Transverse colon (tissue), 4 donors: ENCODE results near the gene CD300LD. TPM values are rescaled to one million over a fixed set of nuclear protein-coding genes. Genes with fewer than 3 reads are reported as not detected.

Experiments
- DNase-seq: peaks from one replicate; pipeline ENCODE4 v3.0.0-alpha.2; 2019
- H3K27ac ChIP-seq, 4 donors: fragments of 200-600 bp; sonication (generic); 2 replicates each; pipeline ENCODE4 v1.5.1; 2016 to 2018; ENCODE audit warnings: inconsistent platforms in 4 of 4
- H3K27me3 ChIP-seq: fragments of 200-600 bp; sonication (generic); 2 replicates; pipeline ENCODE4 v1.5.1; 2017; ENCODE audit warnings: inconsistent platforms
- H3K36me3 ChIP-seq, 4 donors: fragments of 200-600 bp; sonication (generic); 2 replicates each; pipeline ENCODE4 v1.5.1; 2017 to 2019; ENCODE audit warnings: inconsistent platforms in 4 of 4
- H3K4me1 ChIP-seq, 4 donors: fragments of 200-600 bp; sonication (generic); 2 replicates each; pipeline ENCODE4 v1.5.1; 2017 to 2020; ENCODE audit warnings: inconsistent platforms in 4 of 4
- H3K4me3 ChIP-seq, 4 donors: fragments of 200-600 bp; sonication (generic); 1 replicate in 1 of 4; 2 replicates in 3 of 4; pipeline versions ENCODE4 v1.5.1 to v1.6.1; 2017 to 2019; ENCODE audit warnings: inconsistent platforms in 4 of 4
- H3K9me3 ChIP-seq, 2 donors: fragments of 200-600 bp; sonication (generic); 2 replicates each; pipeline ENCODE4 v1.5.1; 2017 to 2019; ENCODE audit warnings: inconsistent platforms in 2 of 2
- EP300 ChIP-seq: sonication (generic); formaldehyde crosslinking; IDR thresholded peaks from one replicate; pipeline ENCODE4 v1.6.1; 2017; ENCODE audit warnings: antibody characterized with exemption, low read depth
- POLR2A ChIP-seq: fragments of 450-650 bp; IDR thresholded peaks from one replicate; pipeline ENCODE4 v1.6.1; 2016; ENCODE audit warnings: antibody characterized with exemption, mild to moderate bottlenecking, moderate library complexity
- POLR2AphosphoS5 ChIP-seq, 3 donors: sonication (generic); formaldehyde crosslinking; IDR thresholded peaks; one replicate each; pipeline ENCODE4 v1.6.1; 2016; ENCODE audit warnings: antibody characterized with exemption in 3 of 3
- WGBS, 2 donors: methylation state at CpG; one replicate each; pipeline ENCODE4 v1.1.5; 2018; ENCODE audit warnings: low coverage in 1 of 2; 5-methylcytosine and 5-hydroxymethylcytosine counted together
- in situ Hi-C, 4 donors: fragments of 200-750 bp; cut with MboI; loops; one replicate each; pipeline versions ENCODE4 v1.15.0 to v1.15.1; 2017; ENCODE audit warnings: low sequenced_read_pairs in 3 of 4, low pct_ligation_motif_present in 1 of 4, low pct_unique_long_range_greater_than_20kb in 1 of 4
- intact Hi-C: fragments of 100-400 bp; cut with DNase I; formaldehyde crosslinking; loops from one replicate; pipeline ENCODE4 v1.15.1; 2023; ENCODE audit warnings: low total_unique reads
- total RNA-seq, 4 donors: library from RNA; depleted of rRNA; stranded (reverse); fragments of >200 nt; gene quantifications; one replicate each; pipeline ENCODE4 v1.1.0, GENCODE V29; 2016
- TF ChIP-seq, protein P1 (sequence below), 5 experiments: fragments of 200-600 bp in 3 of 5; fragments of 450-650 bp in 2 of 5; sonication (generic) in 3 of 5; IDR thresholded peaks; 1 replicate in 2 of 5; 2 replicates in 3 of 5; pipeline ENCODE4 v1.5.1; 2016 to 2017; ENCODE audit warnings: antibody characterized with exemption in 5 of 5, inconsistent platforms in 3 of 5, mild to moderate bottlenecking in 2 of 5, moderate library complexity in 1 of 5

CD300LD gene
- total RNA-seq, 4 donors from 2014 or later: not detected

DNA sequence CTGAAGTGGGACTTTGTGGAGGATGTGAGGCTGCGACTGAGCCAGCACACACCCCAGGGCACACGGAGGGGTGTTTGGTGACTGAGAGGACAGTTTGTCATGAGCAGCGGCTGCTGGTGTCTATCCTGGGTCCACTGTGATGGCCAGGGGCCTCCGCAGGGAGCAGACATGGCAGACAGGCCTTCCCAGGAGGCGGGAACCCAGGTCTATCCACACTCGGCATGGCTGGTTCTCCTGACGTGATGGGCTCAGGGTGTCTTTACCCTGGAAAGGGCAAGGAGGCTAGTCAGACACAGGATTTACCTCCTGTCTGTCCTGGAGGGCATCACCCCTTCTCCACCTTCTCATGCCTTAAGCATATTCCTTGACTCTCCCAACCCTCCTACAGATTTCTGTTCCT lies 45.5 kb downstream of the CD300LD start:
- no peak overlapping the region for H3K4me3 ChIP-seq
- no peak for TF ChIP-seq POLR2A
- no peak overlapping the region for H3K27ac ChIP-seq
- DNase-seq: no peak
- intact Hi-C loops: no loop called here
- H3K9me3 ChIP-seq: no peaks in the 10 kb centered on the region
- H3K4me1 ChIP-seq: no peaks in the 10 kb centered on the region
- H3K27me3 ChIP-seq: no peaks in the 10 kb centered on the region
- WGBS, 2 donors: 86 to 94% methylated on average over 5 to 7 of the region's 7 CpGs
- H3K36me3 ChIP-seq: no peaks in the 10 kb centered on the region
- in situ Hi-C loops: no loop called here

DNA sequence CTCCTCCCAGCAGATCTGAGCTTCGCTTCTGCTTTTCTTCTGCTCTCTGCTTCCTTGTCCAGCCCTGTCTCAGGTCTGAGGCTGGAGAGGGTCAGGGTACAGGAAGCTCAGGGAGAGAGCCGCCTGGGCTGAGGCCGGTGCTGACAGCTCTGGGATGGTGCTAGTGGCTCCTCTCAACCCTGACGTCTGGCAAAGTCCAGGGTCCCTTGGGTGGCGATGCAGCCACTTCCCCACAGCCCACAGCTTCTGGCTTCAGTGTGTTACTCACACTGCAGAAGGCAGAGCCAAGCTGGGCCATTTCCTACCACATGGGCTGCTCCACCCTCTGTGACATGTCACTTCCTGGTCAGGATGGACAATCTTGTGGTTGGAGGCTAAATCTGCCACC lies 46.2 kb downstream of the CD300LD start, which contains the start of gene CD300C:
TSS of gene CD300C (minus strand) at position 273 of the 388 bp plus-strand sequence. CDS start 333 bp downstream, outside the sequence.
- TF ChIP-seq POLR2A: no peak
- TF ChIP-seq, protein P1, sequence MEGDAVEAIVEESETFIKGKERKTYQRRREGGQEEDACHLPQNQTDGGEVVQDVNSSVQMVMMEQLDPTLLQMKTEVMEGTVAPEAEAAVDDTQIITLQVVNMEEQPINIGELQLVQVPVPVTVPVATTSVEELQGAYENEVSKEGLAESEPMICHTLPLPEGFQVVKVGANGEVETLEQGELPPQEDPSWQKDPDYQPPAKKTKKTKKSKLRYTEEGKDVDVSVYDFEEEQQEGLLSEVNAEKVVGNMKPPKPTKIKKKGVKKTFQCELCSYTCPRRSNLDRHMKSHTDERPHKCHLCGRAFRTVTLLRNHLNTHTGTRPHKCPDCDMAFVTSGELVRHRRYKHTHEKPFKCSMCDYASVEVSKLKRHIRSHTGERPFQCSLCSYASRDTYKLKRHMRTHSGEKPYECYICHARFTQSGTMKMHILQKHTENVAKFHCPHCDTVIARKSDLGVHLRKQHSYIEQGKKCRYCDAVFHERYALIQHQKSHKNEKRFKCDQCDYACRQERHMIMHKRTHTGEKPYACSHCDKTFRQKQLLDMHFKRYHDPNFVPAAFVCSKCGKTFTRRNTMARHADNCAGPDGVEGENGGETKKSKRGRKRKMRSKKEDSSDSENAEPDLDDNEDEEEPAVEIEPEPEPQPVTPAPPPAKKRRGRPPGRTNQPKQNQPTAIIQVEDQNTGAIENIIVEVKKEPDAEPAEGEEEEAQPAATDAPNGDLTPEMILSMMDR (IDR thresholded peaks at IDR 0.05): no peak
- TF ChIP-seq POLR2AphosphoS5 (IDR thresholded peaks at IDR 0.05): no peak
- TF ChIP-seq EP300: no peak

DNA sequence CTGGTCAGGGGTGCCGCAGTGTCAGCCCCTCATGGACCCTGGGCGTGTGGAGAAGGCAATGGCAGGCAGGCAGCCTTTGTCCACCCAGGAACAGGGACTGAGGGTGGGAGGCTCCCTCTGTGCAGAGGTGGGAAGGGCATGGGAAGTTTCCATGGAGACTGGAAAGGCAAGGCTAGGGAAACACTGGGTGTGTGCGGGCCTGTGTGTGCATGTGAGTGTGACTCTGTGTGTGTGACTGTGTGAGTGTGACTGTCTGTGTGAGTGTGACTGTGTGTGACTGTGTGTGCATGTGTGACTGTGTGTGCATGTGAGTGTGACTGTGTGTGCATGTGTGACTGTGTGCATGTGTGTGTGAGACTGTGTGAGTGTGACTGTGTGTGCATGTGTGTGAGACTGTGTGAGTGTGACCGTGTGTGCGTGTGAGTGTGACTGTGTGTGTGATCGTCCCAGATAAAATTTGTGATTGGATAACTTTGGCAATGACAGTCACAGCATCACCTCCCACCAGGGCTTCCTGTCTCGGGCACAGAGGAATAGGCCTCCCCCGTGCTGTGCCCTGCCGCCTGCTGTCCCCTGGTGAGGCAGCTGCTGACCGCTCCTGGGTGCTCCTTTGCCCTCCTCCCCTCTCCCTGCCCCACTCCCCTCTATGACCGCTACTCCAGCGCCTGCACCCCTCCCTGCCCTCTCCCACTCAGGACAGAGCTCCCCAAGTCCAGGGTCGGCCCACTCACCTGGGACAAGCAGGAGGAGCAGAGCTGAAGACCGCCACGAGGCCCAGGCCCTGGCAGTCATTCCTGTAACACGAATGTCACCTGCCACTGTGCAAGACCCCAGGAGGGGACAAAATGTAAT lies 46.9 kb downstream of the CD300LD start:
- no peaks in the 10 kb centered on the region for H3K9me3 ChIP-seq
- in situ Hi-C loops (no loop called here), intact Hi-C loops (no loop called here)
- WGBS, 2 donors: 79% methylated on average over 16 of the region's 16 CpGs; no CpG with 5 or more reads in 1 of the 2 donors
- H3K27ac ChIP-seq: peak overlapping the region in 2 of 4 donors; percentile 6 to 18
- no peak overlapping the region for H3K4me3 ChIP-seq
- no peaks in the 10 kb centered on the region for H3K4me1 ChIP-seq
- H3K27me3 ChIP-seq: no peaks in the 10 kb centered on the region
- no peak for DNase-seq
- TF ChIP-seq POLR2AphosphoS5 (IDR thresholded peaks at IDR 0.05): no peak
- TF ChIP-seq EP300: no peak
- TF ChIP-seq, protein P1 (IDR thresholded peaks at IDR 0.05): no peak
- no peak for TF ChIP-seq POLR2A
- H3K36me3 ChIP-seq: no peaks in the 10 kb centered on the region

More for the DNA sequence above, 46.2 kb downstream of the CD300LD start, which contains the start of gene CD300C:
- Histone ChIP-seq H3K9me3 (no peaks in the 10 kb centered on the region), H3K27ac (peak within 1 kb of the TSS in 2 of 4 donors; percentile 6 to 18), H3K27me3 (no peaks in the 10 kb centered on the region), H3K4me1 (no peaks in the 10 kb centered on the region), H3K36me3 (no peaks in the 10 kb centered on the region), H3K4me3 (no peak within 1 kb of the TSS)
- DNase-seq: no peak
- intact Hi-C loops (no loop called here), in situ Hi-C loops (no loop called here)
- WGBS, 2 donors: 64% methylated on average over 5 of the region's 5 CpGs; no CpG with 5 or more reads in 1 of the 2 donors

DNA sequence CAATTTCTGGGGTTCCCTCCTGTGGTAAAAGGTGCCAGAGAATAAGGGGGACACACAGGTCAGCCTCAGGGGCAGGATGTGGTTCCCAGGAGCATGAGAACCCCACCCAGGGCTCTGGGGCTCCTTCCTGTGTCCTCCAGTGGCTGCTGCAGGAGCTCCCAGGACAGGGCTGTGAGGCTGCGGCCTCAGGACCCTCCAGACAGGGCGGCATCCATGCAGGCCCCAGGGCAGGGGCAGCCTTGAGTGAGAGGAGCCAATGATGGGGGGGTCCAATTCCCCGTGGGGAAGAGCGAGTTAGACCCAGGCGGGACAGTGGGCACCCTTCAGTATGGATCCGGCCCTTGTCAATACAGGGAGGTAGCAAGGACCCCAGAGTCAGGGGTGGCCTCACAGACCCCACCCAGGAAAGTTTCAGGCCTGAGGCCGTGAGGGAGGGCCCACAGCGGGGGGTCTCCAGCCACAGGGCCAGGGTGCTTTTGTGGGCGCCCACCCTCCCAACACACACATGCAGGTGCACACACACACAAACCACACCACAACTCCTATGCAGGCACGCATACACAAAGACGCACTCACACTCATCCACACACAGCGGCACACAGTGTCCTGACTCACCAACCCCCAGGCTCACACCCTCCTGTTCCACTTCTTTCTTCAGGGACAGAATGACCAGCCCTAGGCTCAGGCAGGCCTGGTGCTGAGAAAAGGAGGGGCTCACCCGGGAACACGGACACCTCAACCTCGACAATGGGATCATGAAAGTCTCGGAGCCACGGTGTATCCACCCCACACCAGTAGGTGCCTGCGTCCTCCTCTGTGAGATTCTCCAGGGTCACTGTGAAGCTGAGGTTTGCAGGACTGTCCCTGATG lies 48.0 kb downstream of the CD300LD start:
- intact Hi-C loops: no loop called here

More for the DNA sequence above, 48.0 kb downstream of the CD300LD start:
- H3K27ac ChIP-seq: no peak overlapping the region
- no peaks in the 10 kb centered on the region for H3K36me3 ChIP-seq
- no peaks in the 10 kb centered on the region for H3K27me3 ChIP-seq
- DNase-seq: no peak
- H3K9me3 ChIP-seq: no peaks in the 10 kb centered on the region
- in situ Hi-C loops: no loop called here
- WGBS, 2 donors: 78% methylated on average over 16 of the region's 18 CpGs; no CpG with 5 or more reads in 1 of the 2 donors
- H3K4me3 ChIP-seq: no peak overlapping the region
- TF ChIP-seq POLR2A (no peak), EP300 (no peak), POLR2AphosphoS5 (IDR thresholded peaks at IDR 0.05) (no peak)
- TF ChIP-seq, protein P1 (IDR thresholded peaks at IDR 0.05): no peak
- H3K4me1 ChIP-seq: no peaks in the 10 kb centered on the region
